Stromal cell of bone marrow (primary cell): ENCODE measurements around the gene GHRH.
A peak's percentile ranks its signal among the peaks of the same experiment; 100 is the strongest.

Experiments
- DNase-seq: peaks from one replicate; pipeline ENCODE4 v3.0.0-alpha.2; 2012; ENCODE audit warnings: low read depth

The GHRH gene

DNA sequence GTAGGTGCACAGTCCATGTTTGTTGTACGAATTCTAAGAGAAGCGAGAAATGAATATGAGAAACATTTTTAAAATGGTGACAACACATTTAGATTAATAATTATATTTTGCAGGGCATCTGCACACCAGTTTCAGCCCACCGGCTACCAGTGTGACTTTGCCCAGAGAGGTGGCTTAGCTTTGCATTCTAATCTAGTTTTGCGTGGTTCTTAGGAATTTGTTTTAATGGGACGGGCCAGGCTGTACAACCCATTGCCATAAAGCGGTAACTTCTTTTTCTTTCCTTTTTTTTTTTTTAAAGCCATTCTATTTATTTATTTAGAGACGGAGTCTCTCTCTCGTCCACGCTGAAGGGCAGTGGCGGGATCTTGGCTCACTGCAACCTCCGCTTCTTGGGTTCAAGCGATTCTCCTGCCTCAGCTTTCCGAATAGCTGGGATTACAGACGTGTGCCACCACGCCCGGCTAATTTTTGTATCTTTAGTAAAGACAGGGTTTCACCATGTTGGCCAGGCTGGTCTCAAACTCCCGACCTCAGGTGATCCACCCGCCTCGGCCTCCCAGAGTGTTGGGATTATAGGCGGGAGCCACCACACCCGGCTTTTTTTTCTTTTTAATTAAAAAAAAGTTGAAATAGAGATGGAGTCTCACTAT lies 28.7 kb upstream of the GHRH start:
- no peak for DNase-seq

DNA sequence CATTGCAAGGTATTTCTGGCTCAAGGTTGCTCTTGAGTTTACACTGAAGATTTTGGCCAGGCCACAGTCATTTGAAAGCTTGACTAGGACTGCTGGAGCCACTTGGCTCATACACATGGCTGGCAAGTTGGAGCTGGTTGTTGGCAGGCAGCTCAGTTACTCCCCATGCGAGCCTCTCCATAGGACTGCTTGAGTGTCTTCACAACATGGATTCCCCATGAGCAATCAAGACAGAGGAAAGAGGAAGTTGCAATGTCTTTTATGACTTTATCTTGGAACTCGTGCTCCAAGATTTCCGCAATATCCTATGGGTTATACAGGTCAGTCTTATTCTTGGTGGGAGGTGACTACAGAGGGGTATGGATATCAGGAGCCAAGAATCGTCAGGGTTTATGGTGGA lies 26.5 kb upstream of the GHRH start:
- DNase-seq, result no peak

GRCh38 chr20:37285664-37286374 lies 24.2 kb upstream of the GHRH start:
- no peak for DNase-seq

DNA sequence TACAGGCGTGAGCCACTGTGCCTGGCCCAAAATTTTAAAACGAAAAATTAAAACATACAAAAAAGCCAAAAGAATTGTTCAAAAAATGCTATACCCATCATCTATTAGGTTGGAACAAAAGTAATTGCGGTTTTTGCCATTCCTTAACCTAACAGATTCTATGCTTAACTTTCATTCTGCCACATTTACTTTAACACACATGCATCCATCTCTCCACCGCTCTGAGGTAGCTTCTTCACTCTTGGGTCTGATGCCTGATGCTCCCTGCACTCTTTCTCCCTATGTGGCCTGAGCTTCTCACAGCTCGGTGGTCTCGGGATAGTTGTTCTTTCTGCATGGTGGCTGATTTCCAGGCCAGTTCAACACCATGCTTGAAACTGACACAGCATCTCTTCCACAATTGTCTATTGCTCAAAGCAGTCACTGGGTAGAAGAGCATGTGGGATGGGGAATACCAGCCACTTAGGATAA lies 23.1 kb upstream of the GHRH start:
- DNase-seq, result no peak

- no peak for DNase-seq
These were observed 22.0 kb upstream of the GHRH start for GRCh38 chr20:37283530-37284195.

- peak; percentile 72 for DNase-seq
These were observed 20.9 kb upstream of the GHRH start for GRCh38 chr20:37282556-37282955.

GRCh38 chr20:37280403-37280802 lies 18.8 kb upstream of the GHRH start:
- DNase-seq, result no peak

- DNase-seq, result no peak
These were observed 18.2 kb upstream of the GHRH start for GRCh38 chr20:37279820-37280219.

DNA sequence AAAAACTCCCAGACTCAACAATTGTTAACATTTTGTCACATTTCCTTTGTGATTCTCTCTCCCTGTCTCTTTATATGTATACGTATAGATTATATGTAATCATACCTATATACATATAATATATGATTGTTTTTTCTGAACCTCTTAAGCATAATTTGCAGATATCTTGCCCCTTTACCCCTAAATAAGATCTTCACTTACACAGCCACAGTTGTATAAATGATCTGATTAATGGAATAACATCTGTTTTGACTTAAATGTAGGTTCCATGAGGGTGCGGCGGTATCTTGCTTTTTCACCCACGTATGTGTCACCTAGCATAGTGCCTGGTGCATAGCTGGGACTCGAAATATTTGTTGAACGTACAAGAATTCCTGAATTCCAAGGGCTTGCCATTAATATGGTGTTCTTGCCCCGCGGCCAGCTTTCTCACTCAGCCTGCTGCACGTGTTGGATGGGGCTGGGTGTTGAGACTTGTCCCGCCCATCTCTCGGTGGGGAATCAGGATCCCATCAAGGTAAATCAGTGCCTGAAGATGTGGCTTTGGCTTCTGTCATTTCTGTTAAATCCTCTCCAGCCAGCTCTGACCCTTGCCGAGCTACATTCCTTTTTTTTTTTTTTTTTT lies 17.5 kb upstream of the GHRH start:
- no peak for DNase-seq

- DNase-seq, result no peak
These were observed 15.6 kb upstream of the GHRH start for GRCh38 chr20:37277253-37277593.

DNA sequence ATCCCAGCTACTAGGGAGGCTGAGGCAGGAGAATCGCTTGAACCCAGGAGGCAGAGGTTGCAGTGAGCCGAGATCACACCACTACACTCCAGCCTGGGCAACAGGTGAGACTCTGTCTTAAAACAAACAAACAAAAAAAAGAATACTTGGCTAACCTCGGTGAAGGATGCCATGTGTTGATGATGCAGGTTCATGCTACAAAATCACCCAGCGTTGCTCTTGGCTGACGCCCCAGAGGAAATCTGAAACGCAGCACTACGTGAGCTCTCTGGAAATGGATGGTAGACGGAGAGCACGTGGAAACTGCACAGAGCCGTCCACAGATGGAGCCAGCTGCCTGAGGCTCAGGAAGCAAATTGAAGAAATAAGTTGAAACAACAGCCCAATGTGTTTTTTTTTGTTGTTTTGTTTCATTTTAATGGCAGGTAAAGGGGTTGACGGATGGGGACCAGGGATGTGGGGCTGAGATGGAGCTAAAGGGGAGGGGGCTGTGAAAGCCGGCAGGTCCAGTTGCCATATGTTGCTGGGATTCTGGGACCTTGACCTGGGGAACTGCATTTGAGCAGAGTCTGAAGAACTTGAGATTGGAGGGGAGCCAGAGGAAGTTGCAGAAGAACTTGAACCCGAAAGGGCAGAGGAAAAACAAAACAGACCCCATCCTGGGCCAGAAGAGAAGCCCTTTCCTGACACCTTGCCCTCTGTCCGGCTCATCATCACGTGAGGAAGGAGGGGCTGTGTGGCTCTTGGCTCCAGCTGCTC lies 15.1 kb upstream of the GHRH start:
- peak; percentile 77 for DNase-seq

- DNase-seq, result no peak
These were observed 13.4 kb upstream of the GHRH start for GRCh38 chr20:37274851-37275524.

DNA sequence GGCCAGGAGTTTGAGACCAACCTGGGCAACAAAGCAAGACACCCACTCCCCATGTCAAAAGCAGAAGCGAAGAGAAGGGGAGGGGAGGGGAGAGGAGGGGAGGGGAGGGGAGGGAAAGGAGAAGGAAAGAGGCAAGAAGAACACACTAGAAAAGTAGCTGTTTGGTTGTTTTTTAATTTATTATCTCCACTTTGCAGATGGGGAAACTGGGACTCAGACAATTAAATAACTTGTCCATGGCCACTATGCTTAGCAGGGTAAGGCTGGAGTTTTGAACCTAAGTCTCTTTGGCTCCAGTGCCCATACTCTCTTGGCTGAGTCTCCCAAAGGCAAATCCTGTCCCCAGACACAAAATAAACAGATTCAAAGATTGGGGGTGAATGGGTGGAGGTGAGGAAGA lies 12.4 kb upstream of the GHRH start:
- no peak for DNase-seq

GRCh38 chr20:37271421-37271768 lies 9.8 kb upstream of the GHRH start:
- no peak for DNase-seq

- DNase-seq, result no peak
These were observed 9.2 kb upstream of the GHRH start for GRCh38 chr20:37270576-37271420.

GRCh38 chr20:37267667-37268313 lies 6.2 kb upstream of the GHRH start:
- DNase-seq, result no peak

- no peak for DNase-seq
These were observed 5.5 kb upstream of the GHRH start for GRCh38 chr20:37266940-37267666.

DNA sequence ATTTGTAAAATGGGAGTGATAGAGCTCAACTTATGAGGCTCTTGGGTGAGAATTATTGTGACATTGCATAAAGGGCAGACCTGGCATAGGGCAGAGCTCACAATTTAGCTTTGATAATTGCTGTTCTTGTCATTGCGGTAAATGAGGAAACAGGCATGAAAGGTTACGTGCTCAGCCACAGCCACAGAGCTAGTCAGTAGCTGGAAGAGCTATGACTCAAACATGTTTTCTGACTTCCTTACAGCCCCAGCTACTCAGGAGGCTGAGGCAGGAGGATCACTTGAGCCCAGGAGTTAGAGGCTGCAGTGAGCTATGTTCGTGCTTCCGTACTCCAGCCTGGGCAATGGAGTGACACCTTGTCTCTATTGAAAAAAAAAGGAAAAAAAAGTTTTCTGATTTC lies 3.5 kb upstream of the GHRH start:
- no peak for DNase-seq

DNA sequence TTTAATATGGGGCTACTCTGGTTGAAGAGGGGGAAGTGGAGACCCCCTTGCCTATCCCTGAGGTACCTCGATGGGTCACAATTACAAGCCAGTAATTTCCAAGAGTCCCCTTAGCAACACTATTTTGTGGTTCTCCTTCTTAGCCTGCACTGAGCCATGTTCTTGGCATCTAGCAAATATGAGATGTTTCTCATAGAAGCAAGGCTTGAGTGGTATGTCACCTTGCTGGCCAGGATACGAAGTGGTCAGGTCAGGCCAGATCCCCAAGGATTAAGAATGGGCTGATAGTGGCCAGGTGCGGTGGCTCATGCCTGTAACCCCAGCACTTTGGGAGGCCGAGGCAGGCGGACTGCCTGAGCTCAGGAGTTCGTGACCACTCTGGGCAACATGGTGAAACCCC lies 2.1 kb upstream of the GHRH start:
- no peak for DNase-seq

- no peak for DNase-seq
These were observed 891 bp upstream of the GHRH start for GRCh38 chr20:37262505-37262904.
